Heart left ventricle (tissue), 16 donors: Measurements from ENCODE around the gene ELOVL2. TPM values are rescaled to one million over a fixed set of nuclear protein-coding genes. Genes with fewer than 3 reads are reported as not detected.

Experiments used
- ATAC-seq, 4 donors: fragments of 200-7000 bp; cut with Tn5 transposase; one replicate each; pipeline ENCODE4 v1.9.1; 2020 to 2022; ENCODE audit warnings: moderate library complexity in 4 of 4, mild to moderate bottlenecking in 3 of 4, moderate number of reproducible peaks in 1 of 4
- DNase-seq, 5 donors: peaks; one replicate each; pipeline ENCODE4 v3.0.0-alpha.2; 2020
- H3K27ac ChIP-seq, 12 donors: fragments of 200-600 bp; sonication (generic) in 4 of 12; one replicate each; pipeline versions ENCODE4 v1.5.0 to v1.8.0; 2016 to 2022; ENCODE audit warnings: mild to moderate bottlenecking in 2 of 12
- H3K27me3 ChIP-seq, 9 donors: fragments of 200-600 bp; sonication (generic) in 2 of 9; one replicate each; pipeline versions ENCODE4 v1.5.1 to v1.8.0; 2016 to 2022; ENCODE audit warnings: mild to moderate bottlenecking in 3 of 9
- H3K36me3 ChIP-seq, 9 donors: fragments of 200-600 bp; sonication (generic) in 2 of 9; one replicate each; pipeline versions ENCODE4 v1.5.0 to v1.8.0; 2018 to 2022; ENCODE audit warnings: mild to moderate bottlenecking in 2 of 9
- H3K4me1 ChIP-seq, 12 donors: fragments of 200-600 bp; sonication (generic) in 4 of 12; one replicate each; pipeline versions ENCODE4 v1.5.0 to v1.8.0; 2016 to 2022; ENCODE audit warnings: mild to moderate bottlenecking in 3 of 12
- H3K4me3 ChIP-seq, 12 donors: fragments of 200-600 bp; sonication (generic) in 4 of 12; one replicate each; pipeline versions ENCODE4 v1.5.0 to v1.8.0; 2017 to 2022; ENCODE audit warnings: mild to moderate bottlenecking in 9 of 12, moderate library complexity in 4 of 12
- H3K9me3 ChIP-seq, 12 donors: fragments of 200-600 bp; sonication (generic) in 4 of 12; one replicate each; pipeline versions ENCODE4 v1.5.0 to v1.8.0; 2016 to 2022; ENCODE audit warnings: mild to moderate bottlenecking in 1 of 12
- CTCF ChIP-seq, 12 donors: fragments of 200-600 bp; sonication (generic) in 4 of 12; IDR thresholded peaks; one replicate each; pipeline versions ENCODE4 v1.5.0 to v1.8.0; 2018 to 2022; ENCODE audit warnings: antibody characterized with exemption in 12 of 12, mild to moderate bottlenecking in 5 of 12
- POLR2A ChIP-seq, 2 donors: fragments of 450-650 bp; IDR thresholded peaks; one replicate each; pipeline ENCODE4 v1.6.1; 2017; ENCODE audit warnings: antibody characterized with exemption in 2 of 2, mild to moderate bottlenecking in 2 of 2, moderate library complexity in 2 of 2
- WGBS, 4 donors: extraction: QIAGEN DNeasy Blood & Tissue Kit in 2 of 4; methylation state at CpG; one replicate each; pipeline versions ENCODE4 v1.1.5 to v1.1.7; 2013 to 2018; 5-methylcytosine and 5-hydroxymethylcytosine counted together
- intact Hi-C, 10 donors: fragments of 100-400 bp; cut with DNase I; formaldehyde crosslinking; loops; one replicate each; pipeline versions ENCODE4 v1.11.1 to v1.14.2; 2022
- polyA plus RNA-seq, 2 donors: library from polyadenylated mRNA; stranded (reverse); fragments of 200-250 nt; gene quantifications; one replicate each; pipeline ENCODE4 v1.2.3, GENCODE V29; 2013
- total RNA-seq, 9 donors: library from RNA; depleted of rRNA in 2 of 9; stranded (reverse); fragments of >200 nt in 2 of 9; fragmentation: NEBNext Ultra II Directional in 3 of 9; extraction: Animal tissue kit (Norgen Biotek cat#: 25700) in 3 of 9; gene quantifications; one replicate each; pipeline versions ENCODE4 v1.1.0 to v1.2.4, GENCODE V29; 2016 to 2023
- donor health status: ischemic (EF 13 %, LVEDD 7.1; RV severe dilation, severe dysfunction).
- donor health status: healthy with polysubstance abuse.
- donor health status: DM: no; HTN: yes; CAD: no.
- donor health status: DM: no; HTN: no; CAD: no.
- donor health status: ischemic (EF 25% LVEDD 6.9; RV normal size, moderate dysfunction).
- donor health status: ischemic (EF 25% LVEDD 5.7; RV mildly dilated, moderate dysfunction).
- donor health status: healthy.
- donor health status: DM: yes; HTN: yes; CAD: no.
- donor health status: ischemic (EF 35%, LVEDD 5.7; RV mildly dilated, moderate dysfunction).
- donor health status: nonischemic (EF 11% LVEDD 7.7; RV severe dilation, severe dysfunction).
- donor health status: DM: yes; HTN: yes; CAD: no.
- donor health status: PGD.
- donor health status: ischemic (EF 29% LVEDD 5.4; RV normal size, mild dysfunction).
- donor health status: nonischemic (EF 23%, LVEDD 6.1; RV moderate dilation, normal function).

Gene ELOVL2
- total and polyA plus RNA-seq, 11 donors = 1.1 to 6.1 (median 1.6) TPM

GRCh38 chr6:11017090-11017489, 27.0 kb downstream of the ELOVL2 start:
- Histone ChIP-seq H3K4me1 (peaks cover 3 to 25% (median 19%) of the 10 kb centered on the region in 12 donors), H3K36me3 (no peaks in the 10 kb centered on the region), H3K9me3 (no peaks in the 10 kb centered on the region), H3K27me3 (peaks cover 0 to 6% (median 0%) of the 10 kb centered on the region in 9 donors), H3K27ac (no peak overlapping the region), H3K4me3 (no peak overlapping the region)
- intact Hi-C loops = no loop called here
- TF ChIP-seq POLR2A (IDR thresholded peaks at IDR 0.05) = no peak
- TF ChIP-seq CTCF (IDR thresholded peaks at IDR 0.05) = no peak
- no peak for ATAC-seq
- DNase-seq = no peak
- 89 to 98% (median 97%) methylated on average over 3 of the region's 3 CpGs for WGBS, 4 donors

DNA sequence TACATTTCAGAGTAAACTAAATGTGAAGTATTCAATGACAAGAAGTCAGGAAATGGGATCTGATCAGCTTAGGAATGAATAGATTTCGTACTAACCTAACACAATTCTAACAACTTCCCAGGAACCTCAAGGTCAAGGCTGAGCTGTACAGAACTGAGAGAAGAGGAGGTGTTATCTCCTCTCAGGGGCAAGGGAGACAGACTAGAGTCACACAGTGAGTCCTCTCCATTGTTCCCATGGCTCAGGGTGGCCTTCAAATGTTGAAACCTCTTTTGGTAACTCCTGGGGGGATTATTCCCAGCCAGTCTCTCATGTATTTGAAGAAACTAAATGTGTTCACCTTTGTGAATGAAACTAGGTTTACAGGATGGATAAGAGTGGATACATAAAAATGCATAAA, 27.7 kb downstream of the ELOVL2 start:
- H3K4me1 ChIP-seq = peaks cover 0 to 27% (median 13%) of the 10 kb centered on the region in 12 donors
- intact Hi-C loops = no loop called here
- no peaks in the 10 kb centered on the region for H3K9me3 ChIP-seq
- peaks cover 0 to 6% (median 0%) of the 10 kb centered on the region in 9 donors for H3K27me3 ChIP-seq
- H3K27ac ChIP-seq = no peak overlapping the region
- H3K4me3 ChIP-seq = no peak overlapping the region
- no peak for ATAC-seq
- H3K36me3 ChIP-seq = no peaks in the 10 kb centered on the region
- no peak for TF ChIP-seq POLR2A (IDR thresholded peaks at IDR 0.05)
- TF ChIP-seq CTCF (IDR thresholded peaks at IDR 0.05) = no peak
- DNase-seq = no peak
- WGBS, 4 donors = 42 to 85% (median 77%) methylated on average over 1 of the region's 1 CpG

- ATAC-seq (no peak), DNase-seq (no peak)
- Histone ChIP-seq H3K36me3 (no peaks in the 10 kb centered on the region), H3K27me3 (peaks cover 0 to 14% (median 0%) of the 10 kb centered on the region in 9 donors), H3K27ac (no peak overlapping the region), H3K4me3 (no peak overlapping the region), H3K9me3 (no peaks in the 10 kb centered on the region), H3K4me1 (peaks cover 0 to 21% (median 2%) of the 10 kb centered on the region in 12 donors)
- TF ChIP-seq POLR2A (IDR thresholded peaks at IDR 0.05) (no peak), CTCF (IDR thresholded peaks at IDR 0.05) (no peak)
- intact Hi-C loops = no loop called here
Observed at GRCh38 chr6:11015102-11015501, 29.0 kb downstream of the ELOVL2 start.

GRCh38 chr6:11013721-11014070, 30.4 kb downstream of the ELOVL2 start:
- Histone ChIP-seq H3K27me3 (peaks cover 0 to 14% (median 0%) of the 10 kb centered on the region in 9 donors), H3K9me3 (no peaks in the 10 kb centered on the region), H3K36me3 (no peaks in the 10 kb centered on the region), H3K4me1 (peaks cover 0 to 29% (median 5%) of the 10 kb centered on the region in 12 donors), H3K4me3 (no peak overlapping the region), H3K27ac (no peak overlapping the region)
- intact Hi-C loops = no loop called here
- WGBS, 4 donors = 68 to 77% (median 76%) methylated on average over 3 of the region's 3 CpGs
- DNase-seq (no peak), ATAC-seq (no peak)
- TF ChIP-seq CTCF (IDR thresholded peaks at IDR 0.05) (no peak), POLR2A (IDR thresholded peaks at IDR 0.05) (no peak)
